H7 (cell line): Measurements from ENCODE around the gene SERPIND1. TPM values are rescaled to one million over a fixed set of nuclear protein-coding genes. Genes with fewer than 3 reads are reported as not detected.
"Not testable (repeated sequence)": the region's sequence is repeated elsewhere in the genome, so short reads cannot be mapped to it uniquely, and the experiment has no call there.

Source experiments
- DNase-seq: peaks from one replicate; pipeline ENCODE4 v3.0.0; 2012
- H3K27me3 ChIP-seq: 2 replicates; pipeline ENCODE4 v1.6.0; 2011; ENCODE audit warnings: mild to moderate bottlenecking, low read length; ENCODE audit not compliant: control insufficient read depth, insufficient read depth
- H3K36me3 ChIP-seq: replicated peaks from 2 replicates; pipeline ENCODE4 v1.5.1; 2011; ENCODE audit warnings: low read length; ENCODE audit not compliant: control insufficient read depth, insufficient read depth
- H3K4me3 ChIP-seq: 2 replicates; pipeline ENCODE4 v1.5.1; 2011; ENCODE audit warnings: low read depth, mild to moderate bottlenecking, control low read depth, low read length, moderate library complexity; ENCODE audit not compliant: insufficient read depth
- total RNA-seq: library from RNA; depleted of rRNA; stranded (reverse); fragments of >200 nt; shearing (Covaris generic); gene quantifications from 2 replicates; pipeline ENCODE4 v1.2.3, GENCODE V29; 2014; rRNA removed

SERPIND1 gene, protein sequence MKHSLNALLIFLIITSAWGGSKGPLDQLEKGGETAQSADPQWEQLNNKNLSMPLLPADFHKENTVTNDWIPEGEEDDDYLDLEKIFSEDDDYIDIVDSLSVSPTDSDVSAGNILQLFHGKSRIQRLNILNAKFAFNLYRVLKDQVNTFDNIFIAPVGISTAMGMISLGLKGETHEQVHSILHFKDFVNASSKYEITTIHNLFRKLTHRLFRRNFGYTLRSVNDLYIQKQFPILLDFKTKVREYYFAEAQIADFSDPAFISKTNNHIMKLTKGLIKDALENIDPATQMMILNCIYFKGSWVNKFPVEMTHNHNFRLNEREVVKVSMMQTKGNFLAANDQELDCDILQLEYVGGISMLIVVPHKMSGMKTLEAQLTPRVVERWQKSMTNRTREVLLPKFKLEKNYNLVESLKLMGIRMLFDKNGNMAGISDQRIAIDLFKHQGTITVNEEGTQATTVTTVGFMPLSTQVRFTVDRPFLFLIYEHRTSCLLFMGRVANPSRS
- 0.07 TPM in 1 of 2 replicates, not detected in the other for total RNA-seq

DNA sequence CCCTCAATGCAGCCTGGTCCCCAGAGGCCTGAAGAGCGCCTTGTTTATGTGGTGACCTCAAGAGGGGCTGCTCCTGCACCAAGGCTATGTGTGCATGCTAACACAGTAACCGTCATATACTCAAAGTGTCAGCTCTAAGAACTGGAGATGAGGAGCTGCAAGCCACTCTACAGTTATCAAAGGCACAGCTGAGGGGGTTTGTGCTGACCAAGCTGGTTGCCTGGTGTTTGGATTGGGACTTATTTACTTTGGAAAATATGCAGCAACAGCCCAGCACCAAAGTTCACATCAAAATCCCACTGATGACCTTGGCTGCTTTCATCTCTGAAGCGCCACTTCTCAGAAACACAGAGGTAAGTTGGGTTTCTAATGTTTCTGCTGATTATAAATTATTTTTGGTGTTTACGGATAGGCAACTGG, at the start of gene SERPIND1:
Gene SERPIND1 (plus strand): TSS at position 321 of the 420 bp plus-strand sequence. CDS start 5,200 bp downstream, outside the sequence.
- DNase-seq, result no peak
- no peaks in the 10 kb centered on the region for H3K27me3 ChIP-seq
- no peaks in the 10 kb centered on the region for H3K36me3 ChIP-seq
- H3K4me3 ChIP-seq, result no peak within 1 kb of the TSS

DNA sequence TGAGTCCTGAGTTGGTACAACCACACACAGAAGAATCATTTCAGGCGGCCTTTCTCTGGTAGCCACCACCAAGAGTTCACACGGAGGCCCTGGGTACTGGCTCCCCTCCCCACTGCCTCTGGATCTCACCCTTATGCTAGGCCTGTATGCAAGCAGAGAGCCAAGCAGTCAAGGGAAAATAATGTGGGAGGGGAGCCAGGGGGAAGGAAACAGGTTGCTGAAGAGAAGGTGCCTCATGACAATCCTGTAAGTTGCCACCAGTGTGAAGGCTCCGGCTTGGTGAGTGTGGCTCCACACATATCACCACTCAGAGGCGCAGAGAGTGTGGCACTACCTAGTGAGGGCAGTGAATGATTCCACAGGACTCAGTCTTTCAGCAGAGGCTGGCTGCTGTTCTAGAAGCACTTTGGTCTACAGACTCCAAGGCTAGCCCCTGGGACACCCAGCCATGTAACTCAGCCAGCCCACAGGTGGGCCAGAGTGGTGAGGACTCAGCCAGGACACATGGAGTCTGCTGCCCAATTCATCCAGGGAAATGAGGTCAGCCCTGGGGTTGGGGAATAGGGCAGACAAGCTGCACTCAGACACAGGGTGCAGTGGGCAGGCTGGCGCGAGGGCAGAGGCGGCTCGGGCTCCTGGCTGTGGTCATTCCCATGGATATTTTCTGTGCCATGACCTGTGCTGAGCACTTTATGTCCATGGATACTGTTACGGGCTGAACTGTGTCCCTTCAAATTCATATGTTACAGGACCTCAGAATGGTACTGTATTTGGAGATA, 49.0 kb upstream of the SERPIND1 start:
- Histone ChIP-seq H3K36me3 (peaks cover 5% of the 10 kb centered on the region), H3K27me3 (no peaks in the 10 kb centered on the region), H3K4me3 (no peak overlapping the region)
- no peak for DNase-seq

DNA sequence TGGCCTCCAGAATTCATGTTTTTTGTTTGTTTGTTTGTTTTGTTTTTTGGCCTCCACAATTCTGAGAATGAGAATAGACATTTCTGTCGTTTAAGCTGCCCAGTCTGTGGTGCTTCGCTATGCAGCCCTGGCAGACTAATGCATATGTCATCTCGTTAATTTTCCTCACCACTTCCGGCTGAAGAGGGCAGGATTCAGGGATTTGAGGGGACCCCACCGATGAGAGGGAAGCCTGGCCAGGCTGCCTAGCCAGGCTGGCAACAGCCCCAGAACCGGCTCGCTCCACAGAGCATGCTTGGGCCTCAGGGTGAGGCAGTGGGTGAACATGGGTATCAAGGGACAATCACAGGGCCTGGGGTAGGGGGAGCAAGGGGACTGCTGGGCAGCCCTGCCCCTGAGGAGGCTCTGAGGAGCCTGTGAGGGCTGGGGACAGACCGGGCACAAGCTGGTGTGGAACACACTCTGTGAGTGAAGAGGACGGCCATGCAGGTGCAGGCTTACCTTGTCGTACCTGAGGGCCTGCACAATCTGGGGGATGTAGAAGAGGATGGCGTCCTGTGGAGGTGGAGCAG, 47.8 kb upstream of the SERPIND1 start:
- no peak for DNase-seq
- H3K36me3 ChIP-seq, result peaks cover 5% of the 10 kb centered on the region
- H3K4me3 ChIP-seq, result no peak overlapping the region
- H3K27me3 ChIP-seq, result no peaks in the 10 kb centered on the region

DNA sequence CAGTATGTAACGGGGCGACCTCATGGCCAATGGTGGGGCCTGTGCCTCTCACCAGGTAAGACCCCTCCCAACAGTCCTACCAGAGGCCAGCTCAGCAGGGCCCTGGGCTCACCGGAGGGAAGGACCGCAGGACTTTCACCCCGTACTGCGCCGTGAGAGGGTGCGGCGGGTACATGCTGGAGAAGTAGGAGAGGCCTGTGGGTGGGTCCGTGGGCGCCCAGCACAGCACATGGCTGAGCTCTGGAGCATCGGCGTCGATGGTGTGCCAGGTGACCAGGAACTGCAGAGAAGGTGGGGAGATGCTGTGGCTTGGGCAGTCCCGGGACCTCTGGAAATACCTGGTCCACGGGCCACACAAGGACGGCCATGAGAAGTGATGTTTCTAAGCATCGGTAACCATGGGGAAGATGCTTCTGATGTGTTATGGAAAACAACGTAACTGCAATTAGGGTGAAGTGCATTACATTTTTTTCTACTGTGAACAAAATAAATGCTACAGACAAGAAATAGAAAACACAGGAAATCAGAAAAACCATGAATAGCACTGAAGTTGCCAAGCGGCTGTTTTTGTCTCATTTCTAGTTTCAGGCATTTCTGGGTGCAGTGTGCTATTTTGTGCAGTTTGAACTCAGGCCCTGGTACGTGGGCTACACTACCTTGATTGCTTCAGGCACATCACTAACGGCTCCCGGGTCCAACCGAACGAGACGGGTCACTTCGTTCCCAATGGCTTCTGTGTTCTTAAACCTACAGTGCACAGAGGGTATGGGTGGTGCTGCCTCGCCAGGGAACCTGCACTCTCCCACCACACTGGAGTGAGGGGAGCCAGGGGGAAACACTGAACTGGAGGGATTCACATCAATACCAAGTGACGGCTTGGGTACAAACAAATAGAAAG, 46.5 kb upstream of the SERPIND1 start:
- no peak overlapping the region for H3K4me3 ChIP-seq
- DNase-seq, result no peak
- H3K27me3 ChIP-seq, result no peaks in the 10 kb centered on the region
- peaks cover 5% of the 10 kb centered on the region for H3K36me3 ChIP-seq

DNA sequence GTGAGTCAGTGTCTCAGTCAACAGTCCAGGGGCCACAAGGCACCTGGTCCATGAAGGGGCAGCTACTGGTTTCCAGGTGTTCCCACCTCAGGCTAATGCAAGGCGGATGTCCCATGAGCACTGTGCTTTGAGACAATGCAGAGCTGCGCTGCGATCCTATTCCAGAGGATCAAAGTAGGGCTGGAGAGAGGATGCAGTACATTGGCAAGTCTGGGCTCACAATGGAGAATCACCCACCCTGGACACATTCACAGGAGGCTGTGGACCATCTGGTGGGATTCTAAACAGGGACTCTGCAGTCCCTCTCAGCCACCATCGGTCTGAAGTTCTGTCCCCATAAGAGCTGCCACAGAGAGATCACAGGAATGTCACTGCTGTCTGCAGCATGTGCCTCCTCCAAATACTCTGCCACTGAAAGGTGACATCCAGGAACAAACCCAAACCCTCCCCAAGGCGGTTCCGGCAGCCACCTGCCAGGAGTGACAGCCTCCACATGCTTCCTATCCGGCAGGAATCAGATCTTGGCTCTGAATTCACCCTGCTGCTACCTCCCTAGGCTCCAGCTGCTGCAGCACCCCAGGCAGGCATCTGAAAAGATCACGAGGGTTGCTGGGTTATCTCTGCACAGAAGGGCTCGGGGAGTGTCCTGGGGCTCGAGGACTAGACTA, 45.3 kb upstream of the SERPIND1 start:
- Histone ChIP-seq H3K27me3 (no peaks in the 10 kb centered on the region), H3K36me3 (peaks cover 5% of the 10 kb centered on the region), H3K4me3 (no peak overlapping the region)
- DNase-seq, result no peak

DNA sequence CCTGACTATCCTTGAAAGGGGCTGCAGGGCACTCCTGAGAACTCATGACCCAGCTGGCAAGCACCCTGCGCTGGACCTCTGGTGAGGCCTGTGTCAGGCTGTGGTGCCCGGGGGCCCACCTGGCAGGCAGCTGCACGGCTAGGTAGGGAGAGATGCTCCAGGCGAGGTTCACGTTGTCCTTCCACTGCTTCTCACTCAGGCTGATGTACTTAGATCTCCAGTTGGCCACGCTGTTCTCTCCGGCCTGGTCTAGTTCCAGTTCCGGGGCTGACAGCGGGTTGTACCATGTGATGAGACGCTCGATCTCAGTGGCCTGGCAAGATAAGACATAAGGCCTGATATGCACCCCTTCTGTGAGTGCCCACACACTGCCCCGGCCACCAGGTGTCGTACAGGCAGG, 44.7 kb upstream of the SERPIND1 start:
- H3K36me3 ChIP-seq, result peaks cover 5% of the 10 kb centered on the region
- H3K4me3 ChIP-seq, result no peak overlapping the region
- no peaks in the 10 kb centered on the region for H3K27me3 ChIP-seq
- DNase-seq, result no peak

- not testable (repeated sequence) for H3K27me3 ChIP-seq, H3K36me3 ChIP-seq, DNase-seq, H3K4me3 ChIP-seq
These were observed 41.5 kb upstream of the SERPIND1 start for GRCh38 chr22:20732431-20732830.

GRCh38 chr22:20735356-20736162, 38.4 kb upstream of the SERPIND1 start:
- not testable (repeated sequence) for DNase-seq, H3K36me3 ChIP-seq

GRCh38 chr22:20736891-20737290, 37.0 kb upstream of the SERPIND1 start:
- DNase-seq, H3K36me3 ChIP-seq, H3K4me3 ChIP-seq, H3K27me3 ChIP-seq: not testable (repeated sequence)

More at GRCh38 chr22:20735356-20736162, 38.4 kb upstream of the SERPIND1 start:
- H3K27me3 ChIP-seq, H3K4me3 ChIP-seq: not testable (repeated sequence)

- Histone ChIP-seq H3K36me3 (no peaks in the 10 kb centered on the region), H3K27me3 (no peaks in the 10 kb centered on the region), H3K4me3 (no peak overlapping the region)
- DNase-seq, result no peak
These were observed 35.4 kb upstream of the SERPIND1 start for GRCh38 chr22:20738394-20739089.

GRCh38 chr22:20740222-20740951, 33.5 kb upstream of the SERPIND1 start:
- DNase-seq, result no peak
- Histone ChIP-seq H3K36me3 (no peaks in the 10 kb centered on the region), H3K27me3 (no peaks in the 10 kb centered on the region), H3K4me3 (no peak overlapping the region)
